Effector memory CD4-positive, alpha-beta T cell (primary cell): ENCODE measurements around the gene ERC2.

Experiments used
- DNase-seq, 3 donors: peaks; one replicate each; pipeline ENCODE4 v3.0.0-alpha.2; 2020
- H3K27ac ChIP-seq: 2 replicates; pipeline ENCODE4 v1.7.0; 2013; ENCODE audit warnings: mild to moderate bottlenecking, low read length, moderate library complexity; ENCODE audit not compliant: insufficient read depth, poor library complexity, severe bottlenecking
- H3K27me3 ChIP-seq: replicated peaks from 2 replicates; pipeline ENCODE4 v1.7.0; 2013; ENCODE audit warnings: mild to moderate bottlenecking, low read length; ENCODE audit not compliant: insufficient read depth, control insufficient read depth, poor library complexity, severe bottlenecking
- H3K36me3 ChIP-seq: 2 replicates; pipeline ENCODE4 v1.7.0; 2013; ENCODE audit warnings: mild to moderate bottlenecking, low read length, moderate library complexity; ENCODE audit not compliant: control insufficient read depth, insufficient read depth
- H3K4me1 ChIP-seq: 2 replicates; pipeline ENCODE4 v1.7.0; 2013; ENCODE audit warnings: low read length, mild to moderate bottlenecking; ENCODE audit not compliant: control insufficient read depth, insufficient read depth, poor library complexity, severe bottlenecking
- H3K4me3 ChIP-seq: 2 replicates; pipeline ENCODE4 v1.7.0; 2013; ENCODE audit warnings: low read length, low read depth, mild to moderate bottlenecking; ENCODE audit not compliant: insufficient read depth, poor library complexity, severe bottlenecking
- H3K9me3 ChIP-seq: 2 replicates; pipeline ENCODE4 v1.7.0; 2013; ENCODE audit warnings: mild to moderate bottlenecking, low read length, moderate library complexity; ENCODE audit not compliant: control insufficient read depth

Gene ERC2

DNA sequence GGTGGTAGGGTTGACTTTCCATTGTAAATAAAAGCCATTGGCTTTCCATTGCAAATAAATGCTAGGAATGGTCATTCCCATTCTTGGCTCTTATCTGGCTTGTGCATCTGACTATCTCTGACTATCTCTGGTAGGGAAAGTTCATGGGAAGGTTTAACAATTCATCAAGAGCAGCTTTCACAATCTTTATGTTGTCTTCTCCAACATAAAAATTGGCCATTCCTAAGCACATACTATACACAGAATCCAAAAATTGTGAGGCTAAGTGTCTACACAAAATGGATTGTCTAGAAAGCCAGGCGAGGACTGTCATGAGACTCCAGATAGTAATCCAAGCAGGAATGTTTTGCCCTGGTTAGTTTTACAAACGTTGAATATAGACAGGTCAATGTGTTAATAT lies 926.8 kb downstream of the ERC2 start:
- Histone ChIP-seq H3K4me3 (no peak overlapping the region), H3K27ac (no peak overlapping the region), H3K36me3 (no peaks in the 10 kb centered on the region), H3K9me3 (no peaks in the 10 kb centered on the region), H3K4me1 (no peaks in the 10 kb centered on the region), H3K27me3 (no peaks in the 10 kb centered on the region)
- no peak for DNase-seq

DNA sequence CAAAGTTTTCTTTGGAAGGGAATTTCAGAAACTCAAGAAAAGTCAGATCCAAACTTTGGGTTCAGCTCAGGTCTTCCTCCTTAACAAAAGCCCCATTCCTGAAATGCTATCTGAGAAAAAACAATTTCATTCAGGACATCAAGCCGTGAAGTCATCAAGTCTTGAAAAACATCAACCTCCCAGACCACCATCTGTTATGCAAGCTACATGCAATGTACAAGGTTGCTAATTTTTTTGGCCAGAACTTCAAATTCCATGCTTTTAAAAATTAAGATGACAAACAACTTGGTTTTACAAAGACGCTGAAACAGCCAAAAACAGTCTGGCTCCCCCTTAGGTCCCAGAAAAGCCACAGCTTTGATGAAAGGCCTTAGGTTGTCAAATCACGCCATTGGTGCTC lies 927.3 kb downstream of the ERC2 start:
- Histone ChIP-seq H3K4me3 (no peak overlapping the region), H3K4me1 (no peaks in the 10 kb centered on the region), H3K27ac (no peak overlapping the region), H3K9me3 (no peaks in the 10 kb centered on the region), H3K36me3 (no peaks in the 10 kb centered on the region), H3K27me3 (no peaks in the 10 kb centered on the region)
- DNase-seq: no peak

DNA sequence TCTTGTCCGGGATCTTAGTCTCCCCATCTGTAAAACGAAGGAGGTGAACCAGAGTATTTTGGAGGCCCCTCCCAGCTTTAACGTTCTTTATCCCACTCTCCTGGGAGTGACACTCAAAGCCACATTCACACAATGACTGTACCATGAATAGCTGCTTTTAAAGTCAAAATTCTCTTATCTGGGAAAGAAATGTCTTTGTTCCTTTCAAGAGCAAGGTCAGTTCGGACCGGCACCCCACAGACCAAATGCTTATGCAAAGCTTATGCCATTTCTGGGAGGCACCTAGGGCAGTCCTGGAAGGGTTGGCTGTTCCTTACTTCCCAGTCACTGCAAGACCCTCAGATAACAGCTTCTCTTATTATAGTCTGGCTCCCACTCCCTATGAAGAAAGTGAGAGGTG lies 927.7 kb downstream of the ERC2 start:
- Histone ChIP-seq H3K27me3 (no peaks in the 10 kb centered on the region), H3K27ac (no peak overlapping the region), H3K9me3 (no peaks in the 10 kb centered on the region), H3K4me1 (no peaks in the 10 kb centered on the region), H3K4me3 (no peak overlapping the region), H3K36me3 (no peaks in the 10 kb centered on the region)
- DNase-seq: no peak

DNA sequence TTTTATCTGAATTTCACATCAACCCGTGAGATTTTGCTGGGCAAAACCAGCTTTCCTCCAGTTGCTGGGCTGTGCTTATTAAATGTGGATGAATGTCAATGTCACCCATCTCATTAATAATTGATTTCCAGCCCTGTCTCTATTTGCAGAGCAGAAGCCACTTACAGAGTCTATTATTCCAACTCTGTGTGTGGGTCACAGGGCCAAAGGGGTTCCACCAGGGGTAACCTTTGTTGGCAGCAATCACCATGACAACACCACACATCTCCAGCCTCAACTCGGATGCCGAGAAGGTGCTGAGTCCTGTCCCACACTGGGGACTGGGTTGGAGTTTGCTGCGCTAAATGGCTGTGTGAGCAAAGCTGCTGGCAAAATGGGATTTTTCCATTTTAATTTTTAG lies 930.1 kb downstream of the ERC2 start:
- Histone ChIP-seq H3K36me3 (no peaks in the 10 kb centered on the region), H3K9me3 (no peaks in the 10 kb centered on the region), H3K4me3 (no peak overlapping the region), H3K27ac (no peak overlapping the region), H3K4me1 (no peaks in the 10 kb centered on the region), H3K27me3 (no peaks in the 10 kb centered on the region)
- no peak for DNase-seq

DNA sequence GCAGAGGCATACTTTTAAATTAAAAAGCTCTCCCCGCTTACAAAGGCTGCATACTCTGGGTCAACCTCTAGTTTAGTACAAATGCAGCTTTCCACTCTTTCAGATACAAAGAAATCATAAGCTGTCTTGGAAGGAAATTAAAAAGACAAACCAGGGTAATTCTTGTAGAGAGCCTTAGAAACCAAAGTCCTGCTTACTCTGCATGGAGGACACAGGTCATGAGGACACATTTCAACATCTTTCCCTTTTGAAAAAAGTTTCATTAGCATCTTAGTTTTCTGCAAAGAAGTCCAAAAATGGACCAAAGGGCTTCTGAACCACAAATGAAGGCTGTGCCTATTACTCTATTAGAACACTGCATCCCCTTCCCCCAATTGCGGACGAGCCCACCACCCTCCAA lies 930.7 kb downstream of the ERC2 start:
- DNase-seq: no peak
- H3K4me3 ChIP-seq: no peak overlapping the region
- no peaks in the 10 kb centered on the region for H3K9me3 ChIP-seq
- no peaks in the 10 kb centered on the region for H3K27me3 ChIP-seq
- no peaks in the 10 kb centered on the region for H3K36me3 ChIP-seq
- H3K27ac ChIP-seq: no peak overlapping the region
- no peaks in the 10 kb centered on the region for H3K4me1 ChIP-seq

DNA sequence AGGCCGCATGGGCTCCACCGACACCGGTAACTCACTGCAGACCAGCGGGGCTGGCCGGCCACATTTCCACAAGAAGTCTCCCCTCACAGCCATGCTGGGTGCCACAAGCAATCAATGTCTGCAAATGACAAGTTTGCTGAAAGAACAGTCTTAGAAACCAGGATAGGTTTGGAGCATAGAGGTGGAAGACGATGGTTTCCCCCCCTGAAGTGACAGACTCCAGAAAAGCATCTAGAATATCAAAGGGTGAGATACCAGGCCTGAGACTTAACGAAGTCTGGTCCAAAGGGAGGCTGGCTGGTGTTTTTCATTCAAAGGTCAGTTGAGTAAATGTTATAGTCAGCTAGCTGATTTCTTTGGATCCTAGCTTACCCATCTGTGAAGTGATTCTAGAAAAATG lies 931.1 kb downstream of the ERC2 start:
- DNase-seq: no peak

DNA sequence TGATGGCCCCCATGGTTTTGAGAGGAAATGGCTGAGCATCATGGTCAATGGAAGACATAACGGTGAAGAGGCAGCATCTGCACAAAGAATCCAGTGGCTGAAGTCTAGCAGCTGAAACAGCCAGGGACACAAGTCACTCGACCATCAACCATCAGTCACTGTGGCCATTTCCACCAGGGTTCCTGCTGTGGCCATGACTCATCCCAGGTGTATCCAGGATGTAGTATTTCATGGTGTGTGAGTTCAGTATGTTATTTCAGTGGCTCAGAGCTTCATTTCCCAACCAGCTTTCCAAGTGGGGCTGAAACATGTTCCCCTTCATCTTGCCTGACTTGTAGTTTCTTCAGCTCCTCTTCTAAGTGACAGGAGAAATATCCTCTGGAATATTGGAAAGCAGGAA lies 933.4 kb downstream of the ERC2 start:
- no peaks in the 10 kb centered on the region for H3K9me3 ChIP-seq
- no peak for DNase-seq
- no peaks in the 10 kb centered on the region for H3K36me3 ChIP-seq
- no peak overlapping the region for H3K4me3 ChIP-seq
- no peaks in the 10 kb centered on the region for H3K4me1 ChIP-seq
- no peak overlapping the region for H3K27ac ChIP-seq
- H3K27me3 ChIP-seq: no peaks in the 10 kb centered on the region

More for the DNA sequence above, 931.1 kb downstream of the ERC2 start:
- Histone ChIP-seq H3K27ac (no peak overlapping the region), H3K9me3 (no peaks in the 10 kb centered on the region), H3K4me3 (no peak overlapping the region), H3K27me3 (no peaks in the 10 kb centered on the region), H3K36me3 (no peaks in the 10 kb centered on the region), H3K4me1 (no peaks in the 10 kb centered on the region)

DNA sequence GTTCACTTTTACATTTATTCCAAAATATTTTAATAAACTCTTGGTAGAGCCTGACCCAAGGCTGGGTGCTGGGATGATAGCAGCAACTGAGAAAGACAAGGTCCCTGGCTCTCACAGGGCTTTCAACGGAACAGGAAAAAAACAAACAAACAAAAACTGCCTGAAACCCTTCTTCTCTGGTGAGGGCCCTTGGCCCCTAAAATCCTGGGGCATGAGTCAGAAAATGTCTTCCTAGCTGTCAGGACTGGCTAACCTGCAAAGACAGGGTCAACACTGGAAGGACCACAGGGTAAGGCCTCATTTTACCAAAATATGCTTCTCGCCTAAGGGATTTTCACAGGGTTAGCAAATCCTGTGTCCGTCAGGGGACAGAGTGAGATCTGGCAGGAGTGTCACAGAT lies 935.5 kb downstream of the ERC2 start:
- H3K27me3 ChIP-seq: no peaks in the 10 kb centered on the region
- no peak for DNase-seq
- no peak overlapping the region for H3K27ac ChIP-seq
- H3K4me1 ChIP-seq: no peaks in the 10 kb centered on the region
- no peak overlapping the region for H3K4me3 ChIP-seq
- H3K36me3 ChIP-seq: no peaks in the 10 kb centered on the region
- no peaks in the 10 kb centered on the region for H3K9me3 ChIP-seq

DNA sequence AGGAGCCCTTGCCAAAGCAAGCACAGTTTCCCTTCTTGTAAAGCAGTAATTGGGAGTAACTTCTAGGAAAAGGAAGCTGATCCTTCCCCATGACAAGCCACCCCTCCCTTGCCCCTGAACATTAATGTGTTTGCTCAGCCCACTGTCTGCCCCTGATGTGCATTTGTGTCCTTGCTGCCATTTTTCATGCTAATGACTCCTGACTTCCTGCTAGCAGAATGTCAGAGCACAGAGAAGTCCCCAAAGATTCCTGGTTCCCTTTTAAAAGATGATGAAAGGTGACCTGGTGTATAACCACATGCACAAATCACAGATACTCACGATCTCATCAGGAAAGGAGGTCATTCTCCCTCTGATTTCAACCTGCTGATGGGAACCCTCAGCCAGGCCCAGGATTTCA lies 936.9 kb downstream of the ERC2 start:
- H3K27ac ChIP-seq: no peak overlapping the region
- no peak for DNase-seq
- H3K27me3 ChIP-seq: no peaks in the 10 kb centered on the region
- no peaks in the 10 kb centered on the region for H3K4me1 ChIP-seq
- H3K36me3 ChIP-seq: no peaks in the 10 kb centered on the region
- H3K9me3 ChIP-seq: no peaks in the 10 kb centered on the region
- H3K4me3 ChIP-seq: no peak overlapping the region

DNA sequence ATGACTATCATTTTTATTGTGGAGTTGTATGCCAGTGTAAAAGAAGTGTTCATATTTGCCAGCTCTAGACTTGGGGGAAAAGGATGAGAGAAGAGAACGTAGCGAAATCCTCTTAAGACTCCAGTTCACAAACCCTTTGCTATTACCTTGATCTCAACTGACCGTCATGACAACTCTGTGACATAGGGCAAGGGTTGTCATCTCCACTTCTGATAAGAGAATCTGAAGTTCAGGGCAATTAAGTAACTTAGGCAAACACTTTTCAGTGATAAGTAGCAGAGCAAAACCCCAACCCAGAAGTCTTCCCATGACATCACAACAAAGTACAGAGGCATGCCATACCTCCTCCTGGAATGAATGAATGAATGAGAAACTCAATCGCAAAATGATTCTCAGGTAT lies 940.9 kb downstream of the ERC2 start:
- Histone ChIP-seq H3K4me1 (no peaks in the 10 kb centered on the region), H3K27me3 (no peaks in the 10 kb centered on the region), H3K9me3 (no peaks in the 10 kb centered on the region), H3K27ac (no peak overlapping the region), H3K36me3 (no peaks in the 10 kb centered on the region), H3K4me3 (no peak overlapping the region)
- no peak for DNase-seq
